NCI-H128 (cell line): ENCODE data around the gene ROGDI.

Experiments
- DNase-seq: peaks from one replicate; lab custom pipeline; 2025; ENCODE audit not compliant: unreplicated experiment; lab: John Stamatoyannopoulos, UW

Gene ROGDI

GRCh38 chr16:4801962-4802658 is at the start of gene ROGDI:
TSS of gene ROGDI (minus strand) at chr16:4802633. CDS start at chr16:4802571, 62 bp downstream.
- peak; percentile 34 for DNase-seq

- no peak for DNase-seq
Observed at GRCh38 chr16:4850211-4850610, 47.8 kb upstream of the ROGDI start.

- DNase-seq, result no peak
Observed at GRCh38 chr16:4847774-4848587, 45.5 kb upstream of the ROGDI start.

GRCh38 chr16:4846901-4847773 is 44.7 kb upstream of the ROGDI start, which contains the start of the genes GLYR1 and UBN1:
TSS of gene GLYR1 (minus strand) at chr16:4847288. CDS start at chr16:4847265, 23 bp downstream.
TSS of gene UBN1 (plus strand) at chr16:4847481. CDS start at chr16:4852918, 5,437 bp downstream.
- peak; percentile 89 for DNase-seq

- DNase-seq, result no peak
Observed at GRCh38 chr16:4846503-4846900, 44.1 kb upstream of the ROGDI start.

- no peak for DNase-seq
Observed at GRCh38 chr16:4840984-4841383, 38.6 kb upstream of the ROGDI start.

- DNase-seq, result no peak
Observed at GRCh38 chr16:4839942-4840341, 37.5 kb upstream of the ROGDI start.

GRCh38 chr16:4837733-4838501 is 35.5 kb upstream of the ROGDI start:
- no peak for DNase-seq

GRCh38 chr16:4836727-4837126 is 34.3 kb upstream of the ROGDI start:
- no peak for DNase-seq

GRCh38 chr16:4833584-4833983 is 31.2 kb upstream of the ROGDI start:
- DNase-seq, result no peak

GRCh38 chr16:4832698-4833343 is 30.4 kb upstream of the ROGDI start:
- DNase-seq, result no peak

GRCh38 chr16:4831616-4832015 is 29.2 kb upstream of the ROGDI start:
- no peak for DNase-seq

GRCh38 chr16:4830408-4830807 is 28.0 kb upstream of the ROGDI start:
- no peak for DNase-seq

- no peak for DNase-seq
Observed at GRCh38 chr16:4828567-4829321, 26.3 kb upstream of the ROGDI start.

- no peak for DNase-seq
Observed at GRCh38 chr16:4826980-4827379, 24.5 kb upstream of the ROGDI start.

- DNase-seq, result no peak
Observed at GRCh38 chr16:4826526-4826925, 24.1 kb upstream of the ROGDI start.

- DNase-seq, result no peak
Observed at GRCh38 chr16:4825196-4825595, 22.8 kb upstream of the ROGDI start.

GRCh38 chr16:4820652-4821051 is 18.2 kb upstream of the ROGDI start:
- no peak for DNase-seq

GRCh38 chr16:4814542-4815173 is 12.2 kb upstream of the ROGDI start:
- DNase-seq, result no peak
